Smooth muscle cell (in vitro differentiated cells): Measurements from ENCODE around the gene DMGDH. TPM values are rescaled to one million over a fixed set of nuclear protein-coding genes. Genes with fewer than 3 reads are reported as not detected.

Source experiments
- DNase-seq: peaks from one replicate; lab custom pipeline; 2025; ENCODE audit not compliant: unreplicated experiment; lab: John Stamatoyannopoulos, UW
- H2AFZ ChIP-seq: fragments of 200-600 bp; sonication (generic); 2 replicates; pipeline ENCODE4 v1.6.0; 2016; ENCODE audit warnings: antibody characterized with exemption, low read depth, mild to moderate bottlenecking
- H3F3A ChIP-seq: fragments of 200-600 bp; sonication (generic); 2 replicates; pipeline ENCODE4 v1.6.0; 2017; ENCODE audit warnings: antibody characterized with exemption, low read depth
- H3K27ac ChIP-seq: fragments of 200-600 bp; sonication (generic); 2 replicates; pipeline ENCODE4 v1.5.1; 2016; ENCODE audit warnings: low read depth, mild to moderate bottlenecking
- H3K27me3 ChIP-seq: fragments of 200-600 bp; sonication (generic); 2 replicates; pipeline ENCODE4 v1.6.1; 2016; ENCODE audit warnings: low read depth, mild to moderate bottlenecking
- H3K36me3 ChIP-seq: fragments of 200-600 bp; sonication (generic); 2 replicates; pipeline ENCODE4 v1.5.1; 2016; ENCODE audit warnings: low read depth
- H3K4me1 ChIP-seq: fragments of 200-600 bp; sonication (generic); 2 replicates; pipeline ENCODE4 v1.5.1; 2016; ENCODE audit warnings: low read depth
- H3K4me2 ChIP-seq: fragments of 200-600 bp; sonication (generic); 2 replicates; pipeline ENCODE4 v1.6.0; 2016; ENCODE audit warnings: mild to moderate bottlenecking
- H3K4me3 ChIP-seq: fragments of 200-600 bp; sonication (generic); 2 replicates; pipeline ENCODE4 v1.5.1; 2016; ENCODE audit warnings: mild to moderate bottlenecking
- H3K79me2 ChIP-seq: fragments of 200-600 bp; sonication (generic); 2 replicates; pipeline ENCODE4 v1.6.0; 2016; ENCODE audit warnings: low read depth, mild to moderate bottlenecking
- H3K9ac ChIP-seq: fragments of 200-600 bp; sonication (generic); 2 replicates; pipeline ENCODE4 v1.6.0; 2016; ENCODE audit warnings: low read depth
- H3K9me3 ChIP-seq: fragments of 200-600 bp; sonication (generic); replicated peaks from 2 replicates; pipeline ENCODE4 v1.5.1; 2016; ENCODE audit warnings: low read depth
- H4K20me1 ChIP-seq: fragments of 200-600 bp; sonication (generic); 2 replicates; pipeline ENCODE4 v1.6.0; 2016; ENCODE audit warnings: low read depth
- WGBS: methylation state at CpG from one replicate; pipeline ENCODE4 v1.1.7; 2016; ENCODE audit warnings: low lambda C conversion rate; 5-methylcytosine and 5-hydroxymethylcytosine counted together
- polyA plus RNA-seq: library from polyadenylated mRNA; unstranded; fragments of >200 nt; fragmentation: Nextera tagmentation; extraction: Ambion mirVana; gene quantifications from 2 replicates; pipeline ENCODE4 v1.2.1, GENCODE V29; 2016
- total RNA-seq: library from RNA; depleted of rRNA; stranded (reverse); fragments of >200 nt; gene quantifications from 2 replicates; pipeline ENCODE4 v1.2.3, GENCODE V29; 2014
- TF ChIP-seq, protein P1 (sequence below): fragments of 200-600 bp; sonication (generic); IDR thresholded peaks from 2 replicates; pipeline ENCODE4 v1.5.1; 2017; ENCODE audit warnings: borderline replicate concordance, mild to moderate bottlenecking, antibody characterized with exemption; ENCODE audit not compliant: insufficient read depth, poor library complexity, severe bottlenecking

The DMGDH gene
- total and polyA plus RNA-seq, 2 experiments from 2014 or later = 0.07 TPM; not detected in 1

DNA sequence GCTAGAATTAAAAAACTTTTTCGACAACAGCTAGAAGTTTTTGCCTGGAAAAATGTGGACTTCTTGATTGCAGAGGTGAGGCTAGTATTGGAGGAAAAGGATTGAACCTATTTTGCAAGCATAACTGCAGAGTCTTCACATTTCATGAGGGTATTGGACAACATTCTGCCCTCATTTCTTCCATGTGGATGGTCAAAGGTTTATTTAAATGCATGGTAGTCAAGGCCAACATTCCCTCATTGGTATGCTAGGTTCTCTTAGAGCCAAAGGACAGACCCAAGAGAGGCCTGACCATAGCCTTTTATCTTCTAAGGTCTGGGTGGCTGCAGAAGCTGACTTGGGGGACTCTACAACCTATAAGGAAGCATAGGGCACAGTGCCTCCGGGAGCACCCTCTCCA lies 11.3 kb upstream of the DMGDH start:
- no peaks in the 10 kb centered on the region for H3K9me3 ChIP-seq
- no peaks in the 10 kb centered on the region for H3K27me3 ChIP-seq
- DNase-seq = no peak
- no peak overlapping the region for H3K4me3 ChIP-seq
- H3K36me3 ChIP-seq = no peaks in the 10 kb centered on the region
- no peaks in the 10 kb centered on the region for H3K79me2 ChIP-seq
- no peaks in the 10 kb centered on the region for H3K4me1 ChIP-seq
- H2AFZ ChIP-seq = no peak overlapping the region
- no peak overlapping the region for H3K27ac ChIP-seq
- no peak overlapping the region for H3K9ac ChIP-seq
- WGBS = 87% methylated on average over 2 of the region's 2 CpGs
- no peaks in the 10 kb centered on the region for H3F3A ChIP-seq
- TF ChIP-seq, protein P1, sequence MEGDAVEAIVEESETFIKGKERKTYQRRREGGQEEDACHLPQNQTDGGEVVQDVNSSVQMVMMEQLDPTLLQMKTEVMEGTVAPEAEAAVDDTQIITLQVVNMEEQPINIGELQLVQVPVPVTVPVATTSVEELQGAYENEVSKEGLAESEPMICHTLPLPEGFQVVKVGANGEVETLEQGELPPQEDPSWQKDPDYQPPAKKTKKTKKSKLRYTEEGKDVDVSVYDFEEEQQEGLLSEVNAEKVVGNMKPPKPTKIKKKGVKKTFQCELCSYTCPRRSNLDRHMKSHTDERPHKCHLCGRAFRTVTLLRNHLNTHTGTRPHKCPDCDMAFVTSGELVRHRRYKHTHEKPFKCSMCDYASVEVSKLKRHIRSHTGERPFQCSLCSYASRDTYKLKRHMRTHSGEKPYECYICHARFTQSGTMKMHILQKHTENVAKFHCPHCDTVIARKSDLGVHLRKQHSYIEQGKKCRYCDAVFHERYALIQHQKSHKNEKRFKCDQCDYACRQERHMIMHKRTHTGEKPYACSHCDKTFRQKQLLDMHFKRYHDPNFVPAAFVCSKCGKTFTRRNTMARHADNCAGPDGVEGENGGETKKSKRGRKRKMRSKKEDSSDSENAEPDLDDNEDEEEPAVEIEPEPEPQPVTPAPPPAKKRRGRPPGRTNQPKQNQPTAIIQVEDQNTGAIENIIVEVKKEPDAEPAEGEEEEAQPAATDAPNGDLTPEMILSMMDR = no peak
- H4K20me1 ChIP-seq = no peaks in the 10 kb centered on the region
- no peak overlapping the region for H3K4me2 ChIP-seq

DNA sequence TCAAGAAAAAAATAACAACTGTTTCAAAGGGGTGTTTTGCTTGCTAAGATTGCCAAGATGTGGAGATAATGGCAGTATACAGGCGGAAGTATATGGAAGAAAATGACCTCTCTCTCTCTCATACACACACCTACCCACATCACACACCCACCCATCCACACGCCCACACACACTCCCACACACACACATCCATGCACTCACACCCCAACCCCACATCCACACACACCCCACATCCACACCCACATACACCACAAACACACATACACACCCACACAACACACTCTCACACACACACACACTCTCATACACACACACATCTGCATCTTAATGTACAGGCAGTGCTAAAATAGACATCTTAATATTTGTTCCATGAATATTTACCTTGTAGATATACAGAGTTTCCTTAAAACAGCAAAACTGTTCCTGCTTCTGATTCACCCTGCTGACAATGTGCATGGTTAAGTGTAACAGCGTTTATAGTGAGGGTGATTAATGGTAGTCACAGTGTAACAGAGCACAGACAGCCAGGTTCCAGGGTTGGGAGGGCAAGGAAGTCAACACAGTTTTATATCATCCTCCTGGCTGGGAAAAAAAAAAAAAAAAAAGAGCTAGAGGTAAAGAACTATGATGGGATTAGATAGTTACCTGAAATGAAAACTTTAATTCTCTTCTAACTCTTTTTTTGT lies 8.3 kb upstream of the DMGDH start:
- DNase-seq = no peak
- TF ChIP-seq, protein P1 = no peak
- H3K9ac ChIP-seq = no peak overlapping the region
- H3K4me3 ChIP-seq = no peak overlapping the region
- no peaks in the 10 kb centered on the region for H3K4me1 ChIP-seq
- H3K79me2 ChIP-seq = no peaks in the 10 kb centered on the region
- H2AFZ ChIP-seq = no peak overlapping the region
- no peaks in the 10 kb centered on the region for H3K27me3 ChIP-seq
- no peak overlapping the region for H3K4me2 ChIP-seq
- no peak overlapping the region for H3K27ac ChIP-seq
- no peaks in the 10 kb centered on the region for H3K9me3 ChIP-seq
- H4K20me1 ChIP-seq = no peaks in the 10 kb centered on the region
- 53% methylated on average over 2 of the region's 3 CpGs for WGBS
- H3K36me3 ChIP-seq = no peaks in the 10 kb centered on the region
- H3F3A ChIP-seq = no peaks in the 10 kb centered on the region

DNA sequence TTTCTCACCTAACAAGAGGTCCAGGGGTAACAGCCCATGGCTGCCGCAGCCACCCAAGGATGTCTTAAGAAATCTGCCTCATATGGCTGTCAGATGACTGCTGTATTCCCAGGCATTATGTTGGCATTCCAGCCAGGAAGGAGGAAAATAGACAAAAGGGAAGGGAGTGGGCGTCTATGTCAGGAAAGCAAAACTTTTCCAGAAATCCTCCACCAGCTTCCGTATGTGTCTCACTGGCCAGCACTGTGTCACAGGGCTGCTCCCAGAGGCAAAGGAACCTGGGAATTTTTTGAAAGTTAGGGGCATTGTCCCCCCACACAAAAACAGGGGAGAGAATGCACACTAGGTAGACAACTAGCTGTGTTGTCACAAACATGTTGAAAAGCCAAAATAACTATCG lies 7.3 kb upstream of the DMGDH start:
- Histone ChIP-seq H4K20me1 (no peaks in the 10 kb centered on the region), H3K4me3 (no peak overlapping the region), H3K36me3 (no peaks in the 10 kb centered on the region), H3K27ac (no peak overlapping the region), H3K27me3 (no peaks in the 10 kb centered on the region), H3K4me2 (no peak overlapping the region), H3K79me2 (no peaks in the 10 kb centered on the region), H2AFZ (no peak overlapping the region), H3K9ac (no peak overlapping the region), H3K4me1 (no peaks in the 10 kb centered on the region), H3F3A (no peaks in the 10 kb centered on the region), H3K9me3 (no peaks in the 10 kb centered on the region)
- TF ChIP-seq, protein P1 = no peak
- 87% methylated on average over 4 of the region's 4 CpGs for WGBS
- no peak for DNase-seq
